Neuronal stem cell (in vitro differentiated cells): ENCODE measurements around the gene PTPRD.

Experiments used
- DNase-seq: peaks from one replicate; pipeline ENCODE4 v3.0.0-alpha.2; 2013; ENCODE audit warnings: low spot score
- H2AFZ ChIP-seq: one replicate; pipeline ENCODE4 v1.6.1; 2013; ENCODE audit warnings: mild to moderate bottlenecking, low read length, inconsistent platforms
- H2AK5ac ChIP-seq: 2 replicates; pipeline ENCODE4 v1.6.1; 2013; ENCODE audit warnings: low read depth, mild to moderate bottlenecking, inconsistent platforms, low read length, moderate library complexity, mixed read lengths
- H2BK120ac ChIP-seq: 2 replicates; pipeline ENCODE4 v1.6.1; 2013; ENCODE audit warnings: low read depth, mild to moderate bottlenecking, inconsistent platforms, low read length, moderate library complexity, mixed read lengths
- H2BK12ac ChIP-seq: one replicate; pipeline ENCODE4 v1.6.1; 2013; ENCODE audit warnings: low read length, inconsistent platforms
- H2BK15ac ChIP-seq: 2 replicates; pipeline ENCODE4 v1.6.1; 2013; ENCODE audit warnings: mild to moderate bottlenecking, low read length, inconsistent platforms, mixed read lengths
- H2BK5ac ChIP-seq: one replicate; pipeline ENCODE4 v1.6.1; 2013; ENCODE audit warnings: inconsistent platforms, mild to moderate bottlenecking, low read length, moderate library complexity
- H3K14ac ChIP-seq: one replicate; pipeline ENCODE4 v1.6.1; 2013; ENCODE audit warnings: low read length, inconsistent platforms
- H3K18ac ChIP-seq: 2 replicates; pipeline ENCODE4 v1.6.1; 2013; ENCODE audit warnings: low read length, inconsistent platforms
- H3K23ac ChIP-seq: 2 replicates; pipeline ENCODE4 v1.6.1; 2013; ENCODE audit warnings: low read depth, mild to moderate bottlenecking, mixed read lengths, low read length, inconsistent platforms; ENCODE audit not compliant: poor library complexity
- H3K27ac ChIP-seq: replicated peaks from 3 replicates; pipeline ENCODE4 v1.5.1; 2013; ENCODE audit warnings: low read length, inconsistent platforms
- H3K27me3 ChIP-seq, 3 experiments: 2 replicates each; pipeline ENCODE4 v1.6.1; 2013; ENCODE audit warnings: low read length in 3 of 3, mild to moderate bottlenecking in 2 of 3, inconsistent platforms in 1 of 3, low read depth in 1 of 3, mixed read lengths in 1 of 3, moderate library complexity in 1 of 3; ENCODE audit not compliant: control insufficient read depth in 3 of 3, insufficient read depth in 3 of 3
- H3K36me3 ChIP-seq, 2 donors: replicated peaks in 1 of 2; 2 replicates each; pipeline ENCODE4 v1.6.1; 2013; ENCODE audit warnings: low read length in 2 of 2; ENCODE audit not compliant: control insufficient read depth in 2 of 2, insufficient read depth in 2 of 2
- H3K4ac ChIP-seq: 2 replicates; pipeline ENCODE4 v1.6.1; 2013; ENCODE audit warnings: inconsistent platforms, mild to moderate bottlenecking, low read length, moderate library complexity
- H3K4me1 ChIP-seq, 2 donors: 1 replicate in 1 of 2; 2 replicates in 1 of 2; pipeline ENCODE4 v1.6.1; 2013; ENCODE audit warnings: low read length in 2 of 2, low read depth in 1 of 2; ENCODE audit not compliant: control insufficient read depth in 2 of 2, insufficient read depth in 1 of 2
- H3K4me2 ChIP-seq: one replicate; pipeline ENCODE4 v1.6.1; 2013; ENCODE audit warnings: mild to moderate bottlenecking, low read length, inconsistent platforms; ENCODE audit not compliant: insufficient read depth, poor library complexity, severe bottlenecking
- H3K4me3 ChIP-seq, 2 donors: 2 replicates each; pipeline ENCODE4 v1.5.1; 2013; ENCODE audit warnings: low read length in 2 of 2, mild to moderate bottlenecking in 2 of 2, inconsistent platforms in 1 of 2, moderate library complexity in 1 of 2
- H3K79me1 ChIP-seq: one replicate; pipeline ENCODE4 v1.6.1; 2013; ENCODE audit warnings: low read depth, mild to moderate bottlenecking, inconsistent platforms, low read length, moderate library complexity
- H3K9ac ChIP-seq: one replicate; pipeline ENCODE4 v1.6.1; 2013; ENCODE audit warnings: mild to moderate bottlenecking, low read depth, low read length, inconsistent platforms; ENCODE audit not compliant: poor library complexity
- H3K9me3 ChIP-seq, 2 donors: replicated peaks in 1 of 2; 2 replicates each; pipeline versions ENCODE3 to v1.6.1; 2013; ENCODE audit warnings: low read length in 2 of 2, mild to moderate bottlenecking in 2 of 2, inconsistent platforms in 1 of 2, low read depth in 1 of 2, mixed read lengths in 1 of 2, moderate library complexity in 1 of 2; ENCODE audit not compliant: control insufficient read depth in 2 of 2, insufficient read depth in 1 of 2
- H4K8ac ChIP-seq: one replicate; pipeline ENCODE4 v1.6.1; 2013; ENCODE audit warnings: low read depth, mild to moderate bottlenecking, inconsistent platforms, low read length, moderate library complexity
- H4K91ac ChIP-seq: one replicate; pipeline ENCODE4 v1.6.1; 2013; ENCODE audit warnings: low read length, low read depth, mild to moderate bottlenecking, inconsistent platforms; ENCODE audit not compliant: poor library complexity
- WGBS, 2 donors: extraction: QIAGEN DNeasy Blood & Tissue Kit; methylation state at CpG; one replicate each; pipeline ENCODE4 v1.1.7; 2013; ENCODE audit warnings: missing lambda C conversion rate in 2 of 2, mixed read lengths in 1 of 2; ENCODE audit not compliant: insufficient read length in 2 of 2, insufficient replicate concordance in 1 of 2; ENCODE audit errors: extremely low coverage in 2 of 2; 5-methylcytosine and 5-hydroxymethylcytosine counted together

The PTPRD gene

GRCh38 chr9:9592104-9592503 is 1020.7 kb downstream of the PTPRD start:
- Histone ChIP-seq H3K36me3 (no peaks in the 10 kb centered on the region), H3K14ac (no peak overlapping the region), H4K8ac (no peak overlapping the region), H2BK15ac (no peak overlapping the region), H3K4ac (no peak overlapping the region), H3K9ac (no peak overlapping the region), H3K23ac (no peak overlapping the region), H4K91ac (no peak overlapping the region), H3K4me2 (no peak overlapping the region), H2BK5ac (no peak overlapping the region), H3K79me1 (no peaks in the 10 kb centered on the region), H3K27ac (no peak overlapping the region), H2BK12ac (no peak overlapping the region), H2BK120ac (no peak overlapping the region), H3K9me3 (no peaks in the 10 kb centered on the region), H3K4me3 (no peak overlapping the region), H3K27me3 (no peaks in the 10 kb centered on the region), H3K18ac (no peak overlapping the region), H3K4me1 (no peaks in the 10 kb centered on the region), H2AFZ (no peak overlapping the region), H2AK5ac (no peak overlapping the region)
- DNase-seq = no peak
- WGBS, 2 donors = no CpG with 5 or more reads among the region's 2 CpGs

- WGBS, 2 donors = no CpG with 5 or more reads among the region's 2 CpGs
- H3K27ac ChIP-seq = no peak overlapping the region
- no peak overlapping the region for H2BK12ac ChIP-seq
- H4K91ac ChIP-seq = no peak overlapping the region
- no peaks in the 10 kb centered on the region for H3K9me3 ChIP-seq
- H3K14ac ChIP-seq = no peak overlapping the region
- no peak overlapping the region for H3K4me2 ChIP-seq
- H3K18ac ChIP-seq = no peak overlapping the region
- no peak for DNase-seq
- no peaks in the 10 kb centered on the region for H3K79me1 ChIP-seq
- no peak overlapping the region for H2BK15ac ChIP-seq
- no peaks in the 10 kb centered on the region for H3K27me3 ChIP-seq
- H3K4me1 ChIP-seq = no peaks in the 10 kb centered on the region
- no peak overlapping the region for H3K4ac ChIP-seq
- H3K36me3 ChIP-seq = no peaks in the 10 kb centered on the region
- no peak overlapping the region for H3K4me3 ChIP-seq
- H3K23ac ChIP-seq = no peak overlapping the region
- no peak overlapping the region for H2BK120ac ChIP-seq
- no peak overlapping the region for H4K8ac ChIP-seq
- H3K9ac ChIP-seq = no peak overlapping the region
- no peak overlapping the region for H2AK5ac ChIP-seq
- H2BK5ac ChIP-seq = no peak overlapping the region
- H2AFZ ChIP-seq = no peak overlapping the region
Observed at GRCh38 chr9:9585920-9586319, 1026.9 kb downstream of the PTPRD start.

- Histone ChIP-seq H3K4me3 (no peak overlapping the region), H2BK5ac (no peak overlapping the region), H4K91ac (no peak overlapping the region), H3K18ac (no peak overlapping the region), H3K79me1 (no peaks in the 10 kb centered on the region), H3K36me3 (no peaks in the 10 kb centered on the region), H2BK12ac (no peak overlapping the region), H4K8ac (no peak overlapping the region), H3K23ac (no peak overlapping the region), H2BK120ac (no peak overlapping the region), H3K9me3 (no peaks in the 10 kb centered on the region), H3K14ac (no peak overlapping the region), H3K4me2 (no peak overlapping the region), H3K4me1 (no peaks in the 10 kb centered on the region), H3K27me3 (no peaks in the 10 kb centered on the region), H3K4ac (no peak overlapping the region), H2AFZ (no peak overlapping the region), H3K27ac (no peak overlapping the region), H2AK5ac (no peak overlapping the region), H3K9ac (no peak overlapping the region), H2BK15ac (no peak overlapping the region)
- no peak for DNase-seq
Observed at GRCh38 chr9:9574080-9574479, 1038.7 kb downstream of the PTPRD start.

GRCh38 chr9:9565700-9566099 is 1047.1 kb downstream of the PTPRD start:
- H4K8ac ChIP-seq = no peak overlapping the region
- H2BK15ac ChIP-seq = no peak overlapping the region
- no peak overlapping the region for H3K4me3 ChIP-seq
- H2BK120ac ChIP-seq = no peak overlapping the region
- H3K18ac ChIP-seq = no peak overlapping the region
- no peaks in the 10 kb centered on the region for H3K36me3 ChIP-seq
- no peaks in the 10 kb centered on the region for H3K79me1 ChIP-seq
- no peak for DNase-seq
- H3K4me2 ChIP-seq = no peak overlapping the region
- H2AFZ ChIP-seq = no peak overlapping the region
- H3K23ac ChIP-seq = no peak overlapping the region
- no peak overlapping the region for H2BK5ac ChIP-seq
- no peak overlapping the region for H3K9ac ChIP-seq
- H2AK5ac ChIP-seq = no peak overlapping the region
- no peak overlapping the region for H3K4ac ChIP-seq
- no CpG with 5 or more reads among the region's 1 CpG for WGBS, 2 donors
- no peak overlapping the region for H2BK12ac ChIP-seq
- H3K14ac ChIP-seq = no peak overlapping the region
- H3K27ac ChIP-seq = no peak overlapping the region
- no peaks in the 10 kb centered on the region for H3K9me3 ChIP-seq
- no peaks in the 10 kb centered on the region for H3K27me3 ChIP-seq
- no peaks in the 10 kb centered on the region for H3K4me1 ChIP-seq
- H4K91ac ChIP-seq = no peak overlapping the region
